HG02759 (cell line): ENCODE measurements around the gene ZSCAN1.
A peak's percentile ranks its signal among the peaks of the same experiment; 100 is the strongest.

Experiments used
- ATAC-seq: cut with Tn5 transposase; IDR thresholded peaks from one replicate; pipeline ENCODE4 v1.9.1; 2021; ENCODE audit warnings: mild to moderate bottlenecking, moderate library complexity; ENCODE audit not compliant: unreplicated experiment

ZSCAN1 gene

DNA sequence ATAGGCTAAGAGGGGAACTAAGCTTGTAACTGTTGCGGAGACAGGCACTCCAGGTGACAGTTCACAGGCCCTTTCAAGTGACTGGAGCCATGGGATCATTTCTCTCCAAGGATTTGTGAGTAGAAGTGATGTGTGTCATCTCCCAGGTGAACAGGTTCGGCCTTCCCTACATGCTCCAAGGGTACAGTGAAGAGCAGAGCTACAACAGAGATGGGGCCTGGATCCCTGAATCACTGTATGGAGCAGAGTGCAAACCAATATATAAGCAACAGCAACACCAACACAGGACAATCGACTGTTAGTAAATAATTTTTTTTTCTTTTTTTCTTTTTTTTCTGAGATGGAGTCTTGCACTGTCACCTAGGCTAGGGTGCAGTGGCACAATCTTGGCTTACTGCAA is 49.2 kb downstream of the ZSCAN1 start:
- no peak for ATAC-seq

DNA sequence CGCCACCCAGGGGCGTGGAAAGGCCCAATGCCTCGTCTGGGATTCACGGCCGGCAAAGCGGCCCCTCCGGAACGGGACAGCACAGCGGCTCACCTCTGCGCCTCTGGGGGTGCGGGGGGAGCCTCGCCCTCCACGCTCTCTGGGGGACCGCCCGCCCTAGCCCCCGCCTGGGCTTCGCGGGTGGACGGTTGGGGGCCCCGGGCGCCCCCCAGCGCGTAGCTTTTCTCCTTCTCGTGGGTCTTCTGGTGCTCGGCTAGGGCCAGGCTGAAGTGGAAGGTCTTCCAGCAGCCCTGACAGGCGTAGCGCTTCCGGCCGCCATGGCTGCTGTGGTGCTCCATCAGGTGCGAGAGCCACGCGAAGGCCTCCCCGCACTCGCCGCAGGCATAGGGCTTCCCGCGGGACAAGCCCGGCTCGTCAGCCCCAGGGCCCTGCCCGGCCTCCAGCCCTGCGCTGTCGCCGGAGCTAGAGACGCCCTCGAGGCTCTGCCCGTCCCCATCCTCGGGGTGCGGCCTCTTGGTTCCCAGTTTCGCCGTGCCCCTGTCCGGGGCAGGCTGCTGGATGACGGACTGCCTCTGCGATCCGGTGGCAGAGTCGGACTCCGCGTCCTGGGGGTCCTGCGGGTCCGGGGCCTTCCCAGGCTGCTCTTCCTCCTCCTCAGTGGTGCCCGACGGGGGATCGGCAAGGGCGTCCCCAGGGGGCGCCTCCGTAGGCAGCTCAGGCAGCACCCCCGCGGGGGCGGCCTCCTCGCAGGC is 50.9 kb downstream of the ZSCAN1 start:
- no peak for ATAC-seq

DNA sequence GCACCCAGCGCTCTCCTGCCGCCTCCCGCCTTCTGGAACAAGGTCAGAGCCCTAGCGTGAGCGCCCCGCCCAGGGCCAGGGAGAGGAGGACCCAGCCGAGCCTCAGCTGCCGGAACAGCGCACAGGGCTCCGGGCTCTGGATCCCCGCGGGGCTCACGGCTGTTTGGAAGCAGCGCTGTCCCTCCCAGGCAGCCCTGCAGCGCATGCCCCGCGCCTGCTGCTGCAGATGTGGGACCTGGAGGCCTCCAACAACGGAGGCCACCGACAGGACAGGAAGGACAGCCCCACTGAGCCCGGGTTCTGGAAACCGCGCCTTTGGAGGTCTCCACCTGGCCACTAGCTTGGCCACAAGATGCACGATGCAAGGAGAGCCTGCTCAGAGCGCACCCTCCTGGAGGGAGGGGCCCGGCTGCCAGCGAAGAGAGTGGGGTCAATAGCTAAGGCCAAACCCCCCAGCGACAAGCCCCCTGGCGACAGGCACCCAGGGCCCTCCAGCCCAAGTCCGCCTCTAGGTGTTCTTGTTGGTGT is 51.6 kb downstream of the ZSCAN1 start:
- ATAC-seq = no peak

DNA sequence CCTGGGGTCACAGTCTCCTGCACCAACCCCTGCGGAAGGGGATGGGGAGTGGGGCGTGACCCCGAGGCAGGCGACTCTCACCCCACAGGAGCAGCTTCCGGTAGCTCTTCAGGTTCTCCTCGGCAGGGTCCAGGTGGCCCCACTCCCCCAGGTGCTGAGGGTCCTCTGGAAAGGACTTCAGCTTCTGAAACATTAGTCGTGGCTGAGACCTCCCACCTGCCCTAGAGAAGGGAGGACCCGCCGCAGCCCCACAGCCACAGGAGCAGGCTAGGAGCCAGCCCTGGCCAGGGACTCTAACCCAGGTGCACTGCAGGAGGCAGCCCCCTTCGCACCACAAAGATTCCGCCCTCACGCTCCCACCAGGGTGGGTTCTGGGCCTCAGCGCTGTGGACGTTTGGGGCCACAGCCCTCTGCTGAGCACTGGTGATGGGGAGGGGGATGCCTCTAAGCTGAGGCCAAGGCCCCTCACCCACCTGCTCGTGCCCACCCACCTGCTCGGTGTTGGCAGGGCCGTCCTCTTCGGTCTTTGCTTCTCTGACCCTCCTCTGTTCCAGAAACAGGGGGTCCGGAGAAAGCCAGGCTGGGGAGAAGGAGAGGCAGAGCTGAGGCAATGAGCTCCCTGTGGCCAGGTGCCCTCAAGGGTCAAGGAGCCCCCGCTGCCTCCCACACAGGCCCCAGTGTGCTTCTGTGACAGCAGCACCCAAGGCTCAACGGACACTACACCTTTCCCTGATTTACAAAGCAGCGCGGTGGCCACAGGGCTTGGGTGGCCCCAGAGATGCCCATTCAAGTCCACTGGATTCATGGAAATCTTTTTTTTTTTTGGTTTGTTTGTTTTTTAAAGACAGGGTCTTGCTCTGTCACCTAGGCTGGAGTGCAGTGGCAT is 53.2 kb downstream of the ZSCAN1 start:
- no peak for ATAC-seq

DNA sequence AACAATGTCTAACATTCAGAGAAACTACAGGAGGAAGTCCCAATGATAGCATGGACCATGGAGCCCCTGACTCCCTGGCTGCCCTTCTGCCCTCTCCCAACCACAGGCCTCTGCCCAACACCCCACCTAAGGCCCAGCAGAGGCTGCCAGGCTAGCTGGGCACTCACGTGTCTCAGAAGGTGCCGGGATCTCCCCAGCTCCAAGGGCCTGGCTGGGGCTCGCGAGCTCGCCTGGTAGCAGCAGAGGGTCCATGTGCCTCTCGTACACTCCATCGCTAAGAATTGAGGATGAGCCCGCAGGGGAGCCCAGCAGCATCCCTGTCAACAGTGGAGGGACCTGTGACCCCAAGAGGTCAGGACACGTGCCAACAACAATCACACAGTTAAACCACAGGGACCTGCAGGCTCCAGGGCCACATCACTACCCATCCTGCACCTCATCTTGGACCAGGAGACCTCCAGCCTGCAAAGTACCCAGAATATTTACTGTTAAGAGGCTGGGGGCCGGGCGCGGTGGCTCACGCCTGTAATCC is 54.8 kb downstream of the ZSCAN1 start:
- ATAC-seq = no peak

DNA sequence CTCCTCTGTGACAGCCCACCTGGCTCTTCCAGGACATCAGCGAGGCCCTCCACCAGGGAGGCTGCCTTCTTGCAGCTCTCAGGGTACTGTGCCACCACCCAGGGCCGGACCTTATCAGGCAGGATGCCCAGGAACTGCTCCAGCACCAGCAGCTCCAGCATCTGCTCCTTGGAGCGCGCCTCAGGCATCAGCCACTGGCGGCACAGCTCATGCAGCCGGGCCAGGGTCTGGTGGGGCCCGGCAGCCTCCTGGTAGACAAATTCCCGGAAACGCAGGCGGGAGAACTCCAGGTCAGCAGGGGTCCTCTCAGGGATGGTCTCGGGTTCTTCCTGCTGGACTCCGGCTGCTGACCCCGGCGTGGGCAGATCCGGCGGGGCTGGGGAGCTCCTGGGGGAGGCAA is 56.0 kb downstream of the ZSCAN1 start:
- ATAC-seq = no peak

DNA sequence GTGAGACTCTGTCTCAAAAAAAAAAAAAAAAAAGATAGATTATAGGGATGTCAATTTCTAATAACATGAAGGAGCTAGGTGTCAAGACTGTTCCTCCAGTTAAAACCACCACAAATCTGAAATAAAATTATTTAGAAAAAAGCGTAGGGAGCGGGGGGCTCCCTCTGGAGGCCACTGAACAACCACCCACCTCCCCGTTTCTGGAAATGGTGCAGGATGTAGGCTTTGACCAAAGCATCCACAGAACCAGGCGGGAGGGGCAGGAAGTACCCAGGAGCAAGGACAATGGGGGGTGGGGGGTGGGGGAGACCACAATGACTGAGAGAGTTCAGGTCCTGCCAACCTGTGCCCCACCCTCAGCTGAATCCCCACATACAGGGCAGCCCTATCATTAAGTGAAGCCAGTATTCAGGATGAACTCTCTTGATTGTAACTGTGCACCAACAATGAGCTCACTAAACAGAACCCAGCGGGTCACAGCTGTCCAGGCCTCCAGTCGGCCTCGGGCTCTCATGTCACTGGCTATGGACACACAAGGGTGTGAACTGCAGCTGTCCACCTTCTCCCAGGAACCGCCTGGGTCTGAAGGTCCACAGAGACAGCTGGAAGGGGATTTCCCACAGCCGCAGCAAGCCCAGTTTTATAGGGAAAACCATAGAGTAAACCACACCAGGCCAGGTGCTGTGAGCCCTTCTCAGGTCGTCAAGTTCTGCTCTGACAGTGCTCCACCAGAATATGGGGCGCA is 57.6 kb downstream of the ZSCAN1 start:
- no peak for ATAC-seq

DNA sequence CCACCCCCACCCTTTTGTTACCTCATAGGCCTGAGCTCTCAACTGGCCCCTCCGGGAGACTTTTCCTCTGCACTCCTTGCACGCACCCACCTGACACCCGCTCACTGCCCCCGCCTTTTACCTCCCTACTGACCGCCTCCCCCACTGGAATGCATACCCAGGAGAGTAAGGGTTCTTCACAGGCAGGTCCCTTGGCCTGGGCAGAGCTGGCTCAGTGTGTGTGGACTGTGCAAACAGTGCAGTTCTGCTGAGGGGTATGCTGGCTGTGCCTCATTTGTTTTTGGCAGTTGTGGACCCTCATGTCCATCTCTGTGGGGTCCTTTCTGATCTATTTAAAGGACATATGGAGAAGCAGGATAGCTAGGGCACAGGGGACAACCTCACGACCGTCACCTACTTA is 59.2 kb downstream of the ZSCAN1 start:
- ATAC-seq = no peak

DNA sequence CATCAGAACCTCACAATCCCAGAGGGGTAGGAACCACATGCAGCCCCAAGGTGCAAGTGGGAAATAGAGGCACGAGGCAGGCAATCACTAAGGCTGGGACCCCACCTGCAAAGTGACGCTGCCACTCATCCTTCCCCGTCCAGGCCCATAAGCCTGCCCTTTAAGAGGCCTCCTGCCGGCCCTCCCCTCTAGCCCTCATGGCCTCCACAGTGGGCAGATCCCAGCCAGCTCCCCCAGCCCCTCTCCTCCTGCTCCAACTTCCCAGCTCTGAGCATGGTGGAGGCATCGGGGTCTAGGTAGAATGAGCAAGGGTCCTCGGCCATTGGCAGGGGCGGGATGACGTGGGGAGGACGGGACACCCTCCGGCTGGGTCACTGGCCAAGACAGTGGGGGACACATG is 61.5 kb downstream of the ZSCAN1 start:
- ATAC-seq = no peak

DNA sequence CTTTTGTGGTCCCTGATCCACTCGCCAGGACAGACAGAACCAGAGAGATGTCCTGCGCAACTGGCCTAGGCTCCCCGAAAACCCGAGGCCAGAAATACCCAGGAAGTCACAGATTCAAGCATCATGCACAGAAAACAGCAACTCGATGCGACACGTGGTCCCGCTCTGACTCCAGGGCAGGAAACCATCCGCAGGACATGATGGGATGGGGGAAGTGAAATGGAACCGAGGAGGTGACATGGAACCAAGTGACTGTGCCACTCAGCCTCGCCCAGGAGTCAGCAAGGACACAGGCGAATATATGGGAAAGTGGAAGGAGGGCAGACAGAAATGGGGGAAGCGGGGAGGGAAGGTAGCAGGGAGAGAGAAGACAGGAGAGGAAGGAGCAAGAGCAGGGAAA is 63.1 kb downstream of the ZSCAN1 start:
- ATAC-seq = no peak

DNA sequence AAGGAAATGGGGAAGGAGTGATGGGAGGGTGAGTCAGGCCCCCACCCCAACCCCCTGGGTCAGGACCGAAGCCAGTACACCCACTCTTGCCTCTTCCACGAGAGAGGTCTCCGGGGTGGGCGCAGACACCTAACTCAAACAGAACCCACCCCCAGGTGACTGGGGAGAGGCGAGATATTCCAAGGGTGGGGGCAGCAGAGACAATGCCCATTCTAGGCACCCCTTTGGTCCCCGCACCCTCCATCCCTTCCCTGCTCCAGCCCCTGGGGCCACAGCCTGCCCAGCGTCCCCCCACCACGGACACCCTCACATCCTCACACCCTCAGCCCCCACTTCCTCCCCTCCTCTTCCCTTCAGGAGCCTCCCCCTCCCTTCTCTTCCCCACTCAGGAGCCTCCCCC is 63.5 kb downstream of the ZSCAN1 start:
- no peak for ATAC-seq

DNA sequence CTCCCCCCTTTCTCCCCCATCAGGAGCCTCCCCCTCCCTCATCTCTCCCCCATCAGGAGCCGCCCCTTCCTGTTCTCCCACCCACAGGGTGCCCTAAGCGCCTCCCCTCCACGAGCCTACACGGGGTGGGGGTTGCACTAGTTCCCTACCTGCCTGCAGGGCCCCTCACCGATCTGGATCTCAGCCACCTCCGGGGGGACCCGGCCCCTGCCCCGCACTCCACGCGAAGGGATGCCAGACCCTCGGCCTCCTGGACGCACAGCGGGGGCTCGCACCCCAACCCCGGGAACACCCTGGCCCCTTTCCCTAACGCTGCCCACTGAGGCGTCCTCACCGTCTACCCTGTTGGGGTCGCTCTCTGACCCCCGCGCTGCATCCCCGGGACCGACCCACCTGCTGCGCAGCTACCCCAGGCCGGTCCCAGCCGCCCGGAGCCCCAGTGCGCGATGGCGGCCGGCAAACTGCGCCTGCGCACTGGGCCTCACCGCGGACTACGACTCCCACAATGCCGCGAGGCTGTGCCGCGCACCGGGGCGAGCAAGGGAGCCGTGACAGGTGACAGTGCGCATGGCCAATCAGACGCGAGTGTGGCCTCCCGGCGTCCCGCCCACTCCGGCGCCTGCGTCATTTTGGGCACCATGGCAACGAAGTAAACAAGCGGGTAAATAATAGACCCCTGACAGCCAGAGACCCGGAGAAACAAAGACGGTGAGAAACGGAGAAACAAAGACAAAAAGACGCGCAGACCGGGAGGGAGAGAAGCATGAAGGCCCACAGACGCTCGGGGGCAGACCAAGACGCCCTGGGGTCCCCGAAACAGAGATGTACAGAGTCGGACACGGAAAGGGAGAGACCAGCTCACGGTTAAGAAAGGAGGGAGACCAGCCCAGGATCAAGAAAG is 64.2 kb downstream of the ZSCAN1 start, which contains the start of gene ZSCAN18:
Gene ZSCAN18 (minus strand): TSS at position 451 of the 901 bp plus-strand sequence. CDS start 7,964 bp downstream, outside the sequence.
- peak; percentile 90 for ATAC-seq

DNA sequence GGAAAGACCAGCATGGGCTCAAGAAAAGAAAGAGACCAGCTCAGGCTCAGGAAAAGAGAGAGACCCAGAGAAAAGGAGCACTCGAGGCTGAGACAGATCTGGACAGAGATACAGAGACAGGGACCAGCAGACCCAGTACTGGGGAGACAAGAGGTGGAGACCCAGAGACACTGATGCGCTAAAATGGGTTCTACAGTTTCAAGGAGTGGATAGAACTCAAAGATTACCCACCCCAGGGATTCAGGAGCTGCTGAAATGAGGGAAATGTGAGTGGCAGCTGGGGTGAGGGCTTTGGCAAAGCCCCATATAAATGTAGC is 64.8 kb downstream of the ZSCAN1 start:
- no peak for ATAC-seq
